ENCODE data around the gene NUCKS1.
A peak's percentile ranks its signal among the peaks of the same experiment; 100 is the strongest.

The NUCKS1 gene

DNA sequence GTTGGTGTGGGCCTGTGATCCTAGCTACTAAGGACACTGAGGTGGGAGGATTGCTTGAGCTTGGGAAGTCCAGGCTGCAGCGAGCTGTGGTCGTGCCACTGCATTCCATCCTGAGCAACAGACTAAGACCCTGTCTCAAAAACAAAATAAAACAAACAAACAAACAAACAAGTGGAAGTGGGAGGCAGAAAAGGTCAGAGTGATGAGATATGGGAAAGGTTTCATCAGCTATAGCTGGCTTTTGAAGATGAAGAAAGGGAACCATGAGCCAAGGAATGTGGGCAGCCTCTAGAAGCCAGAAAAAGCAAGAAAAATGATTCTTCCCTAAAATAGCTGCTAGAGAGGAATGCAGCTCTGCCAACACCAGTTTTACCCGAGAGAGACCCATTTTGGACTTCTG lies 10.6 kb upstream of the NUCKS1 start:
- H3K36me3 ChIP-seq (ENCODE audit: control insufficient read depth, insufficient read depth, low read length) = no peaks in the 10 kb centered on the region
- H3K9me3 ChIP-seq (ENCODE audit: control insufficient read depth, low read length) = no peaks in the 10 kb centered on the region
- H3K4me3 ChIP-seq (ENCODE audit: low read depth, low read length) = no peak overlapping the region
- no peak overlapping the region for H3K4me2 ChIP-seq (ENCODE audit: low read length)
- no peaks in the 10 kb centered on the region for H3K4me1 ChIP-seq
- H3K9ac ChIP-seq = no peak overlapping the region
- no peak overlapping the region for H3K27ac ChIP-seq
- H3K27me3 ChIP-seq (ENCODE audit: control insufficient read depth, insufficient read depth, low read length) = no peaks in the 10 kb centered on the region
- no peaks in the 10 kb centered on the region for H3K79me2 ChIP-seq
- TF ChIP-seq CTCF (IDR thresholded peaks at IDR 0.05) = no peak
- H2AFZ ChIP-seq = no peak overlapping the region

- Histone ChIP-seq H3K36me3 (ENCODE audit: control insufficient read depth, insufficient read depth, low read length) (no peaks in the 10 kb centered on the region), H3K9ac (no peak overlapping the region), H3K4me2 (ENCODE audit: low read length) (no peak overlapping the region), H3K9me3 (ENCODE audit: control insufficient read depth, low read length) (no peaks in the 10 kb centered on the region), H3K27me3 (ENCODE audit: control insufficient read depth, insufficient read depth, low read length) (no peaks in the 10 kb centered on the region), H2AFZ (no peak overlapping the region), H3K27ac (no peak overlapping the region), H3K4me1 (no peaks in the 10 kb centered on the region), H3K4me3 (ENCODE audit: low read depth, low read length) (no peak overlapping the region), H3K79me2 (no peaks in the 10 kb centered on the region)
- no peak for TF ChIP-seq CTCF (IDR thresholded peaks at IDR 0.05)
These were observed 6.6 kb upstream of the NUCKS1 start for GRCh38 chr1:205756552-205756951.

- Histone ChIP-seq H3K9ac (no peak overlapping the region), H3K27ac (no peak overlapping the region), H3K79me2 (no peaks in the 10 kb centered on the region), H3K27me3 (ENCODE audit: control insufficient read depth, insufficient read depth, low read length) (no peaks in the 10 kb centered on the region), H3K4me3 (ENCODE audit: low read depth, low read length) (no peak overlapping the region), H3K4me2 (ENCODE audit: low read length) (no peak overlapping the region), H3K36me3 (ENCODE audit: control insufficient read depth, insufficient read depth, low read length) (no peaks in the 10 kb centered on the region), H3K4me1 (peaks cover 5% of the 10 kb centered on the region), H3K9me3 (ENCODE audit: control insufficient read depth, low read length) (no peaks in the 10 kb centered on the region), H2AFZ (no peak overlapping the region)
- no peak for TF ChIP-seq CTCF (IDR thresholded peaks at IDR 0.05)
These were observed 4.9 kb upstream of the NUCKS1 start for GRCh38 chr1:205754857-205755256.

- Histone ChIP-seq H3K9me3 (ENCODE audit: control insufficient read depth, low read length) (no peaks in the 10 kb centered on the region), H3K4me1 (peaks cover 10% of the 10 kb centered on the region), H3K79me2 (peaks cover 4% of the 10 kb centered on the region), H3K27ac (no peak overlapping the region), H3K36me3 (ENCODE audit: control insufficient read depth, insufficient read depth, low read length) (no peaks in the 10 kb centered on the region), H3K4me3 (ENCODE audit: low read depth, low read length) (peak overlapping the region; percentile 84), H2AFZ (peak overlapping the region; percentile 88), H3K4me2 (ENCODE audit: low read length) (no peak overlapping the region), H3K9ac (no peak overlapping the region), H3K27me3 (ENCODE audit: control insufficient read depth, insufficient read depth, low read length) (no peaks in the 10 kb centered on the region)
- no peak for TF ChIP-seq CTCF (IDR thresholded peaks at IDR 0.05)
These were observed 1.2 kb upstream of the NUCKS1 start for GRCh38 chr1:205751036-205751651.

All from parathyroid adenoma (tissue), 2 donors.